Mucosa of rectum (tissue), 2 donors: ENCODE measurements around the gene FSD1.

Source experiments
- H3K27ac ChIP-seq, 2 donors: one replicate each; pipeline ENCODE4 v1.7.0; 2013; ENCODE audit warnings: inconsistent platforms in 2 of 2, low read depth in 2 of 2, low read length in 2 of 2
- H3K27me3 ChIP-seq, 2 donors: one replicate each; pipeline ENCODE4 v1.7.0; 2013; ENCODE audit warnings: low read length in 2 of 2; ENCODE audit not compliant: control insufficient read depth in 2 of 2, insufficient read depth in 2 of 2
- H3K36me3 ChIP-seq, 2 donors: one replicate each; pipeline ENCODE4 v1.7.0; 2013; ENCODE audit warnings: low read length in 2 of 2; ENCODE audit not compliant: control insufficient read depth in 2 of 2, insufficient read depth in 2 of 2
- H3K4me1 ChIP-seq, 2 donors: one replicate each; pipeline ENCODE4 v1.7.0; 2013; ENCODE audit warnings: low read length in 2 of 2, mild to moderate bottlenecking in 1 of 2; ENCODE audit not compliant: control insufficient read depth in 2 of 2, insufficient read depth in 2 of 2
- H3K4me3 ChIP-seq, 2 donors: one replicate each; pipeline ENCODE4 v1.7.0; 2013; ENCODE audit warnings: low read length in 2 of 2
- H3K9ac ChIP-seq, 2 donors: one replicate each; pipeline ENCODE4 v1.7.0; 2013; ENCODE audit warnings: low read length in 2 of 2, low read depth in 1 of 2, mild to moderate bottlenecking in 1 of 2
- H3K9me3 ChIP-seq, 2 donors: one replicate each; pipeline ENCODE4 v1.7.0; 2013; ENCODE audit warnings: low read length in 2 of 2; ENCODE audit not compliant: control insufficient read depth in 2 of 2
- donor health status: healthy.
- donor health status: Normal muscosa, but diverticular disease.

FSD1 gene

GRCh38 chr19:4362831-4363545, 58.6 kb downstream of the FSD1 start:
- H3K27ac ChIP-seq: no peak overlapping the region
- H3K9ac ChIP-seq: no peak overlapping the region
- peaks cover 0 to 5% of the 10 kb centered on the region in 2 donors for H3K4me1 ChIP-seq
- H3K9me3 ChIP-seq: no peaks in the 10 kb centered on the region
- peaks cover 38 to 40% of the 10 kb centered on the region in 2 donors for H3K36me3 ChIP-seq
- H3K4me3 ChIP-seq: no peak overlapping the region
- no peaks in the 10 kb centered on the region for H3K27me3 ChIP-seq

GRCh38 chr19:4363571-4364304, 59.3 kb downstream of the FSD1 start:
- H3K27ac ChIP-seq: no peak overlapping the region
- H3K4me1 ChIP-seq: peaks cover 5 to 11% of the 10 kb centered on the region in 2 donors
- no peaks in the 10 kb centered on the region for H3K9me3 ChIP-seq
- H3K27me3 ChIP-seq: no peaks in the 10 kb centered on the region
- H3K4me3 ChIP-seq: no peak overlapping the region
- peaks cover 37% of the 10 kb centered on the region in 2 donors for H3K36me3 ChIP-seq
- no peak overlapping the region for H3K9ac ChIP-seq

- H3K27me3 ChIP-seq: no peaks in the 10 kb centered on the region
- H3K4me3 ChIP-seq: no peak overlapping the region
- no peak overlapping the region for H3K27ac ChIP-seq
- peaks cover 16 to 25% of the 10 kb centered on the region in 2 donors for H3K4me1 ChIP-seq
- peaks cover 29% of the 10 kb centered on the region in 2 donors for H3K36me3 ChIP-seq
- no peaks in the 10 kb centered on the region for H3K9me3 ChIP-seq
- H3K9ac ChIP-seq: no peak overlapping the region
Observed at GRCh38 chr19:4365341-4365740, 60.9 kb downstream of the FSD1 start.

- Histone ChIP-seq H3K4me1 (peaks cover 22 to 32% of the 10 kb centered on the region in 2 donors), H3K4me3 (no peak overlapping the region), H3K9ac (no peak overlapping the region)
Observed at GRCh38 chr19:4365791-4366665, 61.6 kb downstream of the FSD1 start.

GRCh38 chr19:4366666-4367335, 62.4 kb downstream of the FSD1 start:
- Histone ChIP-seq H3K4me1 (peaks cover 23 to 34% of the 10 kb centered on the region in 2 donors), H3K9ac (no peak overlapping the region), H3K27ac (no peak overlapping the region), H3K9me3 (no peaks in the 10 kb centered on the region), H3K4me3 (no peak overlapping the region), H3K27me3 (no peaks in the 10 kb centered on the region), H3K36me3 (peaks cover 25 to 28% of the 10 kb centered on the region in 2 donors)

More at GRCh38 chr19:4365791-4366665, 61.6 kb downstream of the FSD1 start:
- Histone ChIP-seq H3K9me3 (no peaks in the 10 kb centered on the region), H3K27me3 (no peaks in the 10 kb centered on the region), H3K27ac (no peak overlapping the region), H3K36me3 (peaks cover 27 to 29% of the 10 kb centered on the region in 2 donors)

- Histone ChIP-seq H3K27me3 (no peaks in the 10 kb centered on the region), H3K9ac (no peak overlapping the region), H3K9me3 (no peaks in the 10 kb centered on the region), H3K4me3 (no peak overlapping the region), H3K27ac (no peak overlapping the region), H3K4me1 (peaks cover 23 to 34% of the 10 kb centered on the region in 2 donors), H3K36me3 (peaks cover 21 to 22% of the 10 kb centered on the region in 2 donors)
Observed at GRCh38 chr19:4367336-4367723, 62.9 kb downstream of the FSD1 start.

- no peaks in the 10 kb centered on the region for H3K9me3 ChIP-seq
- peak overlapping the region in 1 of 2 donors; percentile 28 for H3K27ac ChIP-seq
- H3K4me1 ChIP-seq: peaks cover 23 to 37% of the 10 kb centered on the region in 2 donors
- no peak overlapping the region for H3K9ac ChIP-seq
- no peaks in the 10 kb centered on the region for H3K27me3 ChIP-seq
- H3K36me3 ChIP-seq: peaks cover 18 to 19% of the 10 kb centered on the region in 2 donors
- no peak overlapping the region for H3K4me3 ChIP-seq
Observed at GRCh38 chr19:4367781-4368127, 63.4 kb downstream of the FSD1 start.

- Histone ChIP-seq H3K27me3 (no peaks in the 10 kb centered on the region), H3K9me3 (no peaks in the 10 kb centered on the region), H3K4me3 (no peak overlapping the region), H3K9ac (no peak overlapping the region), H3K27ac (peak overlapping the region in 1 of 2 donors; percentile 28), H3K4me1 (peaks cover 23 to 37% of the 10 kb centered on the region in 2 donors), H3K36me3 (peaks cover 14% of the 10 kb centered on the region in 2 donors)
Observed at GRCh38 chr19:4368128-4368820, 63.9 kb downstream of the FSD1 start.
